Glutamatergic neuron (in vitro differentiated cells): ENCODE results near the gene PTPRN2. TPM values are rescaled to one million over a fixed set of nuclear protein-coding genes. Genes with fewer than 3 reads are reported as not detected.
A peak's percentile ranks its signal among the peaks of the same experiment; 100 is the strongest.
"Not testable (repeated sequence)": the region's sequence is repeated elsewhere in the genome, so short reads cannot be mapped to it uniquely, and the experiment has no call there.

Experiments
- DNase-seq: peaks from one replicate; pipeline ENCODE4 v3.0.0; 2022
- H3K27ac Mint-ChIP-seq: one replicate; pipeline ENCODE4 v1.8.0; 2020; ENCODE audit warnings: mild to moderate bottlenecking, mixed read lengths, inconsistent platforms; ENCODE audit not compliant: unreplicated experiment
- H3K27me3 Mint-ChIP-seq: one replicate; pipeline ENCODE4 v1.8.0; 2020; ENCODE audit warnings: mild to moderate bottlenecking, moderate library complexity, mixed read lengths, inconsistent platforms; ENCODE audit not compliant: unreplicated experiment
- H3K36me3 Mint-ChIP-seq: one replicate; pipeline ENCODE4 v1.8.0; 2020; ENCODE audit warnings: mild to moderate bottlenecking, mixed read lengths, inconsistent platforms; ENCODE audit not compliant: unreplicated experiment
- H3K4me1 Mint-ChIP-seq: one replicate; pipeline ENCODE4 v1.8.0; 2020; ENCODE audit warnings: mild to moderate bottlenecking, low read depth, mixed read lengths, inconsistent platforms; ENCODE audit not compliant: unreplicated experiment
- H3K4me3 Mint-ChIP-seq: one replicate; pipeline ENCODE4 v1.8.0; 2020; ENCODE audit warnings: mild to moderate bottlenecking, mixed read lengths, inconsistent platforms; ENCODE audit not compliant: unreplicated experiment
- H3K9me3 Mint-ChIP-seq: one replicate; pipeline ENCODE4 v1.8.0; 2020; ENCODE audit warnings: mild to moderate bottlenecking, moderate library complexity, mixed read lengths, inconsistent platforms; ENCODE audit not compliant: unreplicated experiment
- total RNA-seq: library from RNA; stranded (reverse); fragmentation: NEBNext Ultra II Directional; extraction: Animal tissue kit (Norgen Biotek cat#: 25700); gene quantifications from one replicate; pipeline ENCODE4 v1.2.1, GENCODE V29; 2021; ENCODE audit not compliant: unreplicated experiment
- TF ChIP-seq, protein P1 (sequence below): fragments of 200-600 bp; sonication (generic); IDR thresholded peaks from one replicate; pipeline ENCODE4 v1.5.0; 2021; ENCODE audit not compliant: partially characterized antibody, unreplicated experiment

Gene PTPRN2
- total RNA-seq, 1 donor from 2014 or later = 49.0 TPM

DNA sequence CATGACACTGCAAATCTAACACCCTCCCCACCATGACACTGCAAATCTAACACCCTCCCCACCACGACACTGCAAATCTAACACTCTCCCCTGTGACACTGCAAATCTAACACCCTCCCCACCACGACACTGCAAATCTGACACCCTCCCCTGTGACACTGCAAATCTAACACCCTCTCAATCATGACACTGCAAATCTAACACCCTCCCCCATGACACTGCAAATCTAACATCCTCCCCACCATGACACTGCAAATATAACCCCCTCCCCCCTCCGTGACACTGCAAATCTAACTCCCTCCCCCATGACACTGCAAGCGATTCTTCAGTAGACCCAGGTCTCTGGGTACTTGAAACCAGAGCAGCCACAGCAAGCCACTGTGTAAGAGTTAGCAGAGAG is 646.4 kb downstream of the PTPRN2 start:
- H3K4me1 Mint-ChIP-seq = peaks cover 3% of the 10 kb centered on the region
- peaks cover 18% of the 10 kb centered on the region for H3K36me3 Mint-ChIP-seq
- DNase-seq = no peak
- H3K27me3 Mint-ChIP-seq = peaks cover 14% of the 10 kb centered on the region
- peaks cover 26% of the 10 kb centered on the region for H3K9me3 Mint-ChIP-seq
- TF ChIP-seq, protein P1, sequence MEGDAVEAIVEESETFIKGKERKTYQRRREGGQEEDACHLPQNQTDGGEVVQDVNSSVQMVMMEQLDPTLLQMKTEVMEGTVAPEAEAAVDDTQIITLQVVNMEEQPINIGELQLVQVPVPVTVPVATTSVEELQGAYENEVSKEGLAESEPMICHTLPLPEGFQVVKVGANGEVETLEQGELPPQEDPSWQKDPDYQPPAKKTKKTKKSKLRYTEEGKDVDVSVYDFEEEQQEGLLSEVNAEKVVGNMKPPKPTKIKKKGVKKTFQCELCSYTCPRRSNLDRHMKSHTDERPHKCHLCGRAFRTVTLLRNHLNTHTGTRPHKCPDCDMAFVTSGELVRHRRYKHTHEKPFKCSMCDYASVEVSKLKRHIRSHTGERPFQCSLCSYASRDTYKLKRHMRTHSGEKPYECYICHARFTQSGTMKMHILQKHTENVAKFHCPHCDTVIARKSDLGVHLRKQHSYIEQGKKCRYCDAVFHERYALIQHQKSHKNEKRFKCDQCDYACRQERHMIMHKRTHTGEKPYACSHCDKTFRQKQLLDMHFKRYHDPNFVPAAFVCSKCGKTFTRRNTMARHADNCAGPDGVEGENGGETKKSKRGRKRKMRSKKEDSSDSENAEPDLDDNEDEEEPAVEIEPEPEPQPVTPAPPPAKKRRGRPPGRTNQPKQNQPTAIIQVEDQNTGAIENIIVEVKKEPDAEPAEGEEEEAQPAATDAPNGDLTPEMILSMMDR = no peak
- no peak overlapping the region for H3K4me3 Mint-ChIP-seq
- no peak overlapping the region for H3K27ac Mint-ChIP-seq

DNA sequence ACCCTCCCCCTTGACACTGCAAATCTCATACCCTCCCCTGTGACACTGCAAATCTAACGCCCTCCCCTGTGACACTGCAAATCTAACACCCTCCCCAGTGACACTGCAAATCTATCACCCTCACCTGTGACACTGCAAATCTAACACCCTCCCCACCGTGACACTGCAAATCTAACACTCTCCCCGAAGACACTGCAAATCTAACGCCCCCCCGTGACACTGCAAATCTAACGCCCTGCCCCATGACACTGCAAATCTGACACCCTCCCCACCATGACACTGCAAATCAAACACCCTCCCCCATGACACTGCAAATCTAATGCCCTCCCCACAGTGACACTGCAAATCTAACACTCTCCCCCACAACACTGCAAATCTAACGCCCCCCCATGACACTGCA is 647.1 kb downstream of the PTPRN2 start:
- TF ChIP-seq, protein P1 = no peak
- H3K27me3 Mint-ChIP-seq = peaks cover 14% of the 10 kb centered on the region
- H3K9me3 Mint-ChIP-seq = peaks cover 24% of the 10 kb centered on the region
- peaks cover 17% of the 10 kb centered on the region for H3K36me3 Mint-ChIP-seq
- H3K4me1 Mint-ChIP-seq = peaks cover 5% of the 10 kb centered on the region
- no peak overlapping the region for H3K4me3 Mint-ChIP-seq
- no peak overlapping the region for H3K27ac Mint-ChIP-seq
- DNase-seq = no peak

- DNase-seq = no peak
- Mint-ChIP-seq H3K27me3 (peaks cover 12% of the 10 kb centered on the region), H3K4me1 (peaks cover 5% of the 10 kb centered on the region), H3K27ac (no peak overlapping the region), H3K9me3 (peaks cover 17% of the 10 kb centered on the region), H3K36me3 (peaks cover 12% of the 10 kb centered on the region), H3K4me3 (no peak overlapping the region)
- TF ChIP-seq, protein P1 = no peak
These were observed 649.4 kb downstream of the PTPRN2 start for GRCh38 chr7:157938211-157938610.

DNA sequence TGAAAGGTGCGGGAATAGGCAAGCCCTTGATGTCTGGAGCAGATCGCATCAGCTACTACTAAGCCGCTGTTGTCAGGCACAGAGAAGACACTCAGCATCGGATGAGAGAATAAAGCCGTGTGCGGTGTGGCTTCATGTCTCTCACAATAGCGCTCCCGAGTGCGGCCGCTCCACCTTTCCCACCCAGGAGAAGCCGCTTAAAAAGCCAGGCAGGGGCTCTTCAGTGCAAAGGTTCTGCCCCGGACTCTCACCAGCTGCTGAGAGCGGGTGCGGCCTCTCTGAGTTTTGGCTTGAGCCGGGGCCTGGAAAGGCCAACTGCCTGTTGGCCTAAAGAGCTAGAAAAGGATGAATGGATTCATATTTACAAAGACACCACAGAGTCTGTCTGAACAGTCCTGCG is 650.2 kb downstream of the PTPRN2 start:
- DNase-seq = no peak
- TF ChIP-seq, protein P1 = no peak
- Mint-ChIP-seq H3K36me3 (peaks cover 17% of the 10 kb centered on the region), H3K4me3 (no peak overlapping the region), H3K9me3 (peaks cover 22% of the 10 kb centered on the region), H3K4me1 (peaks cover 5% of the 10 kb centered on the region), H3K27me3 (peaks cover 11% of the 10 kb centered on the region), H3K27ac (no peak overlapping the region)

- peaks cover 17% of the 10 kb centered on the region for H3K36me3 Mint-ChIP-seq
- no peak overlapping the region for H3K4me3 Mint-ChIP-seq
- H3K4me1 Mint-ChIP-seq = peaks cover 5% of the 10 kb centered on the region
- H3K27ac Mint-ChIP-seq = no peak overlapping the region
- peaks cover 11% of the 10 kb centered on the region for H3K27me3 Mint-ChIP-seq
- no peak for DNase-seq
- H3K9me3 Mint-ChIP-seq = peaks cover 23% of the 10 kb centered on the region
- TF ChIP-seq, protein P1 = no peak
These were observed 650.6 kb downstream of the PTPRN2 start for GRCh38 chr7:157936976-157937375.

DNA sequence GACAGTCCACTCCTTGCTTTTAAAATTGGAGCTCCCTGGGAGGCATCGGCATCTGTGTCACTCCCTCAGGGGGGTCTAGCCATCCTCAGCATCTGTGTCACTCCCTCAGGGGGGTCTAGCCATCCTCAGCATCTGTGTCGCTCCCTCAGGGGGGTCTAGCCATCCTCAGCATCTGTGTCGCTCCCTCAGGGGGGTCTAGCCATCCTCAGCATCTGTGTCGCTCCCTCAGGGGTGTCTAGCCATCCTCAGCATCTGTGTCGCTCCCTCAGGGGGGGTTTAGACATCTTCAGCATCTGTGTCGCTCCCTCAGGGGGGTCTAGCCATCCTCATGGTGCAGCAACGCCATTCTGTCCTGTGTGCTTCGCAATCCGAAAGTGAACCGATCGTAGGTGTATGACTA is 651.9 kb downstream of the PTPRN2 start:
- Mint-ChIP-seq H3K9me3 (peaks cover 26% of the 10 kb centered on the region), H3K36me3 (peaks cover 17% of the 10 kb centered on the region), H3K4me1 (peaks cover 13% of the 10 kb centered on the region), H3K4me3 (peak overlapping the region; percentile 8)
- DNase-seq, H3K27me3 Mint-ChIP-seq, H3K27ac Mint-ChIP-seq: not testable (repeated sequence)

DNA sequence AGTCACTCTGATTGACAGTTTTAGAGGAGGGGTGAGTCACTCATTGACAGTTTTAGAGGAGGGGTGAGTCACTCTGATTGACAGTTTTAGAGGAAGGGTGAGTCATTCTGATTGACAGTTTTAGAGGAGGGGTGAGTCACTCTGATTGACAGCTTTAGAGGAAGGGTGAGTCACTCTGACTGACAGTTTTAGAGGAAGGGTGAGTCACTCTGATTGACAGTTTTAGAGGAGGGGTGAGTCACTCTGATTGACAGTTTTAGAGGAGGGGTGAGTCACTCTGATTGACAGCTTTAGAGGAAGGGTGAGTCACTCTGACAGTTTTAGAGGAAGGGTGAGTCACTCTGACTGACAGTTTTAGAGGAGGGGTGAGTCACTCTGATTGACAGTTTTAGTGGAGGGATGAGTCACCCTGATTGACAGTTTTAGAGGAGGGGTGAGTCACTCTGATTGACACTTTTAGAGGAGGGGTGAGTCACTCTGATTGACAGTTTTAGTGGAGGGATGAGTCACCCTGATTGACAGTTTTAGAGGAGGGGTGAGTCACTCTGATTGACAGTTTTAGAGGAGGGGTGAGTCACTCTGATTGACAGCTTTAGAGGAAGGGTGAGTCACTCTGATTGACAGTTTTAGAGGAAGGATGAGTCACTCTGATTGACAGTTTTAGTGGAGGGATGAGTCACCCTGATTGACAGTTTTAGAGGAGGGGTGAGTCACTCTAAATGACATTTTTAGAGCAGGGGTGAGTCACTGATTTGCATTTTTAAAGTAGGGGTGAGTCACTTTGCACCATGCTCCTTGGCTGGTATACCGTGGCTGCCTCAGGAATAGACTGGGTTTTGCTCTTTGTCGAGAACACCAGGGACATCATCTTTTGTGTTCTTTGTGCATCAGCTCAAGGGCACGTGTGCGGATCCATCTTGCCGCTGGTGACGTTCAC is 654.1 kb downstream of the PTPRN2 start:
- Mint-ChIP-seq H3K36me3 (peaks cover 13% of the 10 kb centered on the region), H3K4me1 (peaks cover 14% of the 10 kb centered on the region), H3K9me3 (peaks cover 27% of the 10 kb centered on the region), H3K27me3 (peaks cover 12% of the 10 kb centered on the region)
- not testable (repeated sequence) for H3K4me3 Mint-ChIP-seq, H3K27ac Mint-ChIP-seq, DNase-seq
